ENCODE data around the gene APLF. TPM values are rescaled to one million over a fixed set of nuclear protein-coding genes. Genes with fewer than 3 reads are reported as not detected.

APLF gene
- total and polyA plus RNA-seq, 2 of the 8 experiments (the other 6 are each of a cell fraction or from before 2014, with no cell fraction given), result 4.4 to 7.3 TPM

GRCh38 chr2:68620772-68621171, 153.4 kb downstream of the APLF start (continued):
- no peak for TF ChIP-seq RNF2 (IDR thresholded peaks at IDR 0.05; ENCODE audit: borderline replicate concordance, low read depth, low read length, missing control alignments, poor library complexity, severe bottlenecking)
- TF ChIP-seq CHD2 (IDR thresholded peaks at IDR 0.05; ENCODE audit: low read length), result no peak
- TF ChIP-seq KDM1A (IDR thresholded peaks at IDR 0.05; ENCODE audit: borderline replicate concordance, low read length), result no peak
